ENCODE data around the gene LRP2.

Gene LRP2

DNA sequence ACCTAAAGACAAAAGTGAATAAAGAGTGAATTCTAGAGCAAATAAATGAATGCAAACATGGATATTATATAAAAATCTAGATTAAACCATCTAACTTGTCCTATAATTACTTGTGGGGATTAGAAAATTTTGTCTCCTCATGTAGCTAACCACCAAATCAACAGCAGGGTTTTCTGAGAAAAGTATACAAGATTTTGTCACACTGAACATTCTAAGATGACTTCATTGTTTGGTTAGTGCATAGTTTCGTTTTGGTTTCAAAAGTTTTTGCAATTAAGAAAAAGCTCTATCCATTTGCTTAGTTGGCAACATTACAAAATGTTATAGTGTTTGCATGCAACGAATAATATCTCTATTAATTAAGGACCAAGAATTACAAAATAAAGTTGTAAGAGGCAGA is 125.0 kb downstream of the LRP2 start:
- no peak for DNase-seq

DNA sequence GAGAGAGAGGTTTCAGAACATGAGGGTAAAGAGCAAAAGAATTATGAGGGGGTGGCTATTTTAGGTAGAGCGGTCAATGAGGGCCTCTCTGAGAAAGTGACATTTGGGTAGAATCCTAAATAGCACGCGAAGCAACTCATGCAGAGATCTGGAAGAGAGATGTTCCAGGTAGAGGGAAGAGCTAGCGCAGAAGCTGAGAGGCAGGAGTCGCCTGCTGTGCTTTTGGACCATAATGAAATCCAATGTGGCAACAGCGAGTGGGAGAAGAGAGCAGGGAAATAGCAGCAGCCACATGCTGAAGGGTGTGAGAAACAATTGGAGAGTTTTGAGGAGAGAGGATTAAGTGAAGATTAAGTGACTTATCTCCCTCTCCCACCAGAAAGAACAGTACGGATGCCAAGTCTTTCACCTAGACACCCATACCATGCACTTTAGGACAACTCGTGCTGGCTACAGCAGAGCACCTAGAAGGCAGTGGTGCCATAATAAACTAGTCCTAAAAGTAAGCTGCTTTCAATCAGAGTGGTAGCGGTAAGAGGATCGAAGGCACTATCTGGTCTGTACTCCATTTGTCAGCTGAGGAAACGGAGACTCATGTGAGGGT is 129.7 kb downstream of the LRP2 start:
- DNase-seq, result no peak

DNA sequence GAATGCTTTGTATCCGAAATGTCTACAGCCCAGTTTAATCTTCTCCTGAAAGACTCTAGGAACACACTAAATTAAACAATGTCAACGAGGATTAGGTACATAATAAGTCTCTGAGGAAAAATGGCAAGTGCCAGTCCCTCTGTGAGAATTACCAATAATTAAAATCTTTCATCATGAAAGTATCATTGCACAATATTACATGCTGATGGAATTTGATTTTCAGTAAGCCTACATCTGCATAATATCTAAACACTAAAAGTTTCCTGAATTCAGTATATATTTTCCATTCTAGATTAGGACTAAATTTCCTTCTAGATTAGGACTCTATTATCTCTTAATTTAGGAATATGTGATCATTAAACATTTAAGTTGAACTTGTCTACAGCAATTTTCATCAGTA is 132.1 kb downstream of the LRP2 start:
- DNase-seq, result no peak

- no peak for DNase-seq
Measured at GRCh38 chr2:169229590-169229989, 132.7 kb downstream of the LRP2 start.

DNA sequence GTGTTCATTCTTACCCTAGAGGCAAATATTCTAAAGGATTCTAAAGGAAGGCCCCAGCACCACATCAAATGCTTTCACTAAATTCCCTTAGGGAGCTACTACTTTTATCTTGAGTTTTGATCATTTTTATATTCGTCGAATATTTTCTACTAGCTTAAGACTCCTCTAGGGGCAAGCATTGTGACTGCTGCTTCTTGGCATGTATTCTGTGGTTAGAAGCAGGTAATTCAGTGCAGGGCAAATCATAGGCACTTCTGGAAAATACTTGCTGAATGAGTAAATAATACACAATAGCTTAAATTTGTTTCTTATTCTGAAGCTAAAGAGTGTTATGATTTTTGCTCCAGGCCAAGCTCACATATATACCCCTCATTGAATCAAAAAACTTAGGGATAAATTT is 136.4 kb downstream of the LRP2 start:
- no peak for DNase-seq

GRCh38 chr2:169225233-169225750 is 137.0 kb downstream of the LRP2 start:
- no peak for DNase-seq

GRCh38 chr2:169222665-169223064 is 139.7 kb downstream of the LRP2 start:
- no peak for DNase-seq

DNA sequence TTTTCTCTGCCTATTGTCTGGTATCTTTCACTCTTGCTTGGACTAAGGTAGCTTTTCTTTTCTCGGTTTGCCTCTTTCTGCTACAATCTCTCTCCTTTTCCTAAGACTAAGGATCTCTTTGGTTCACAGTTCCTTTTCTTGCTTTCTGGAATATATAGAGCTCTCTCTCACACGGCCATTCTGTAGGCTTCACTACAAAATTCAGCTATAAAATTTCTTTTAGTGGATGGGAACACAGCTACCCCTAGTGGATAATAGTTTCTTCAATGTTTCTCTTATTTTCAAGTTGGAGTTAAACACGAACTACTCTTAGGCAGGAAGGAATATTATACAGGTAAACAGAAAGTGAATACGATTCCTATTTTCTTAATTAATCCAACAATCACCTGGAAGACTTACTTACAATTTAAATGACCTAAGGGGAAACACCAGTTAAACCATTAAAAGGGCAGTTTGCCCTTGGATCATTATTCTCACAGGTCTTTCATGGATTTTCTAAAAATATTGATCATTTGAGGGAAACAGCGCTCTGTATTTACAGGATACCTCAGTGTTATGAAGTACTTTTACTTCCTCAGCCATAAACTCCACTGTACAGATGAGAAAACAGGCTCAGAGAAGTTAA is 140.5 kb downstream of the LRP2 start:
- DNase-seq, result no peak

DNA sequence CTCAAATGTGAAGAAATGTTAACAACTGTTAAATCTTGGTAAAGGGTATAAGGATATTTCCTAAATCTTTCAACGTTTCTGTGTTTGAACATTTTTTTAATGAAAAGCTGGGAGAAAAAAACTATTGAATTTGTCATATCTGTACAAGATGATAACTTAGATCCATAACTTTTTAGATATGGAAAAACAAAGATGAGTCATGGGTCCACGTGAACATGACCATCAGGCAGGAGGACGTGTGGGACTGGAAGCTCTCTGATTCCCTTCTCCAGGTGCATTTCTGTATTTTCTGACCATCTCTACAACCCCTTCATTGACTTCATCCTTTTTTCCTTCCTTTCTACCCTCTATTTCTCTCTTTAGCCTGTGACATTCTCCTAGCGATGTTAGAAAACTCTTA is 151.4 kb downstream of the LRP2 start:
- DNase-seq, result no peak

DNA sequence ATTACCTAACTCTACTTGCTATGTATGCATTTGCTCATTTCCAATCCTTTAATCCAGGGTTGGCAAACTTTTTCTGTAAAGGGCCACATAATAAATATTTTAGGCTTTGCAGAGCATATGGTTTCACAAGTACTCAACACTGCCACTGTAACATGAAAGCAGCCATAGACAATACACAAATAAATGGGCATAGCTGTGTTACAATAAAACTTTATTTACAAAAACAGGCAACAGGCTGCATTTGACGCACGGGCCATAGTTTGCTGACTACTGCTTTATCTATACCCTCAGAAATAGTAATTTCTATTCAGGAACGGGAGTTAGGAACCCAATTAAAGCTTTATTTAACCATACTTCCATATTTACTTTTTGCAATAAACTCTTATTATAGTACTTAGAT is 154.3 kb downstream of the LRP2 start:
- no peak for DNase-seq

DNA sequence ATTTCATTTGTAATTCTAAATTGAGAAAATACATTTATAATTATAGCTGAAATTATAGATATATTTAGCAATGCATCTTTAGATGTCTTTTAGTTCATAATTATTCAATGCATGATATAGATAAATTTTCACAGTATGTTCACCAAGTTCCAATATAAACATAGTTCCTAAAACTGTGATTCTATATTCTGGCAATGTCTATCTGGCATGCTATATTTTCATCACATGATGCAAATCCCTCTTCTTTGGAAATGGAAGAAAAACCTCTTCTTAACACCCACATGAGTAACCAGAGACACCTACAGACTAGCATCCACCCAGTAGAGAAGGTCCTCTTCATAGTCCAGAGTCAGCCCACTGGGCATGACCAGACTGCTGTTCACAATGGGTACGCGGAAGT is 157.2 kb downstream of the LRP2 start:
- no peak for DNase-seq

- DNase-seq, result no peak
Measured at GRCh38 chr2:169203952-169204351, 158.4 kb downstream of the LRP2 start.

DNA sequence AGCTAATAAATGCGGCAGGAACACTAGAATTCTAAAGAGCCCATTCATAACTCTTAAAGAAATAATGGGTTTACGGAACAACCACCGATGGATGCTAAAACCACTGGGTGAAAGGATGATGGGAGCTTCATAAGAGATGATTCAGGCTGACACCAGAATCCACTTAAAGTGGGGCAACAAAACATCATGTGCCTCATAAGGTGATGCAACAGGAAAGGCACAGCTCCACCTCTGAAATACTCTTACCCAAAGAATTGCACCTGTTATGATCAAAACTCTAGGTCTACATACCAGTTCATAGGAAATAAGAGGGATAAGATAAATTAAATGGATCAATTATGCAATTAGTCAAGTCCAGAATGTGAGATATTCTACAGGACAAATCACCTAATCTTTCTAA is 161.6 kb downstream of the LRP2 start:
- DNase-seq, result no peak

DNA sequence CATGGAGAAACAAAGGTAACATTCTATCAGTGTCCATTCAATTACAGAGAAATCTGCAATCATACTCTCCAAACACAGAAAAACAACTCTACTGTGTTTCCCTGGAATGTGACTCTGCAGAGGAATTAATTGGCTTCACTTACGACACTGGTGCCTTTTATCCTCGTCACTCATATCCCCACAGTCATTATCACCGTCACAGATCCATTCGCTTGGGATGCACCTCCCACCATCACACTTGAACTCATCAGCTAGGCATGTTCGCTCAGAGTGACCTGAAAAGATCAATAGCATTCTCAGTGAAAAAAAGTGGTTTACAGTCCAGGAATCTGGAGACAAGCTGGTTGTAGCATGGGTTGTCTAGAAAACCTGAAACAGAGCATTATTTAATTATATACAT is 168.7 kb downstream of the LRP2 start:
- no peak for DNase-seq

DNA sequence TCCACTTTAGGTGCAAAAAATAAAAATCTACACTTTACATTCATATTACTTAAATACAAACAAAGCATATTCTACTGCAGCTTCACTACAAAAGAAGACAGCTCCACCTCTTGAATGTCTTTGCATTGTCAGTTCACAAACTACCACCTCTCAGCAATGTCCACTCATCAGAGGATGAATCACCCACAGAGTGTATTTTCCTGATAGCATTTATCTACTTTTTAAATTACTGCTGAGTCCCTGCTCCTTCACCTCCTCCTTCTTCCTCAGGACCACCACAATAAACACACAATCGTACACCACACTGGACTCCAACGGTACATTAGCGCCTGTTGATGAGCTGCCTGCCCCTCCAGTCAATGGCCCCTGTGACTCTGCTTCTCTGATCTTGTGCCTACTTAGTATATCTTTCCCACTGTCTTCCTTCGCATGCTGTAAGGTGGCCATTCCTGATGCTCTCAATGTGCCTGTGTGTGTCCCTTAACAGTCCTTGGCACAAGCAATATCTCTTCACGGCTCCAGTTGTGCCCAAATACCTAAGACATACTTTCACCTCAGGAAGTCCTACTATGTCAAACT is 172.0 kb downstream of the LRP2 start:
- no peak for DNase-seq

GRCh38 chr2:169189132-169189531 is 173.2 kb downstream of the LRP2 start:
- no peak for DNase-seq

DNA sequence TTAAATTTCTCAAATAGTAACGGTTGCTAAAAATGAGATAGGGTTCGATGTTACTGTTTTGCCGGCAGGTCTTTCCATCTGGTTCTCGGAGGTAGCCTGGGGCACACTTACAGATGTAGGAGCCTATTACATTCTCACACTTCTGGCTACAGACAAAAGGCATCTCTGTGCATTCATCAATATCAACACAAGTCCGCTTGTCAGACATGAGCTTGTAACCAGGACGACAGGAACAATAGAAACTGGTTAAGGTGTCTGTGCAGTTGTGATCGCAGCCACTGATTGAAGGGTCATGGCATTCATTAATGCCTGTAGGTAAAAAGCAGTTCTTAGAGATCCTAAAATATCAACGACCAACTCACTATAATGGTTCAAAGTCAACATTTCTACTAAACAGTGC is 176.6 kb downstream of the LRP2 start:
- no peak for DNase-seq

DNA sequence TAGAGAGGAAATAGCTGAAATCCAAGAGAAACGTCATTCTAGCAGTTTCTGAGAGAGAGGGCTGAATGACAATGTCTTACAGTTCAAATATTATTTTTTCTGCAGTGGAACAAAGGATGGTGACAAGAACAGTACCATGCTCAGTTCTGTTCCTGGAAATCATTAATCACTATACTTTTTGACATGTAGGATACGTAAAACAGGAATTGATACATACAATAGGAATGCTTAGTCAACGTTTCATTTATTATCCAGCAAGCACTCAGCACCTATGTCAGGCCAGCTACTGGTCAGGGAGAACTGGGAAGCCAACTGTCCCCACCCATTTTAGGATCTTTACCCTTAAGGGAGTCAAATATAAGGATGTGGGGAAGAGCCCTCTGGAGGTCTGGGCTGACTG is 178.3 kb downstream of the LRP2 start:
- no peak for DNase-seq

- DNase-seq, result no peak
Measured at GRCh38 chr2:169182573-169182972, 179.8 kb downstream of the LRP2 start.

- no peak for DNase-seq
Measured at GRCh38 chr2:169178804-169179390, 183.4 kb downstream of the LRP2 start.

DNA sequence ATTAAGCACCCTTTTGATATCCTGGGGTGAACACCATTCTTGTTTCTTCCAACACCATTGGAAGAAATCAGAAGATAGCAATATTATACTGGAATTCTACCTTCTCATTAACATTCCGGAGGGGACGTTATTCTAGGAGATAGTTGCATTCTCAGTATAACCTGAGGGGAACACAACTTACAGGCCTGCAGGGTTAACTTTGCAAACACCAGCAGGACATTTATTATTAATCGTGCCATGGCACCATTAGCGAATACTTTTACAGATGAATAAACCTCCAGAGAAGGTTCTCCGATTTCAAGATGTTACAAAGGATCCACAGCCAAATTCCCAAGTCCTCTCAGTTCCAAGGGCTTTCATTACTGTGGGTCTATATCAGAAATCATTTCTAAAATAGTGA is 184.0 kb downstream of the LRP2 start:
- no peak for DNase-seq

DNA sequence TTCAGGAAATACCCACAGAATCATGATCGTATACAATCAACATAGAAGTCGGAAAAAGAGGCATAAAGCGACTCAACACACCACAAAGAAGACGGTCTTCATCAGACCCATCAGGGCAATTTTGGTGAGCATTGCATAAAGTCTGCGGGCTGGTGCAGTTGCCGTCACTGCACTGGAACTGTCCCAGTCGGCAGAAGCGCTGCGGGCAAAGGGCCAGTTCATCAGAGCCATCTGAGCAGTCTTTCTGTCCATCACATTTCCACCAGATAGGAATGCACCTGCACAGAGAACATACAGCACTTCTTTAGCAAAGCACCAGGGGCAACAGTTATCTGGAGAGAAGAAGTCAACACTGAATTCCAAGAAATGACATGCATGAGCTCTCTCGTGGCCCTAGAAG is 187.2 kb downstream of the LRP2 start:
- no peak for DNase-seq

GRCh38 chr2:169173876-169174275 is 188.5 kb downstream of the LRP2 start:
- no peak for DNase-seq

GRCh38 chr2:169172914-169173313 is 189.4 kb downstream of the LRP2 start:
- DNase-seq, result no peak

All from stimulated activated CD4-positive, alpha-beta T cell treated with anti-CD3 and anti-CD28 coated beads, Interleukin-2, amount 100 ng/mL, for 24 hours (primary cell).